GM19238 (cell line): ENCODE measurements around the gene PRG3.

Experiments used
- DNase-seq: peaks from one replicate; pipeline ENCODE4 v3.0.0; 2011; ENCODE audit warnings: low spot score; ENCODE audit not compliant: insufficient read length

The PRG3 gene, protein sequence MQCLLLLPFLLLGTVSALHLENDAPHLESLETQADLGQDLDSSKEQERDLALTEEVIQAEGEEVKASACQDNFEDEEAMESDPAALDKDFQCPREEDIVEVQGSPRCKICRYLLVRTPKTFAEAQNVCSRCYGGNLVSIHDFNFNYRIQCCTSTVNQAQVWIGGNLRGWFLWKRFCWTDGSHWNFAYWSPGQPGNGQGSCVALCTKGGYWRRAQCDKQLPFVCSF

DNA sequence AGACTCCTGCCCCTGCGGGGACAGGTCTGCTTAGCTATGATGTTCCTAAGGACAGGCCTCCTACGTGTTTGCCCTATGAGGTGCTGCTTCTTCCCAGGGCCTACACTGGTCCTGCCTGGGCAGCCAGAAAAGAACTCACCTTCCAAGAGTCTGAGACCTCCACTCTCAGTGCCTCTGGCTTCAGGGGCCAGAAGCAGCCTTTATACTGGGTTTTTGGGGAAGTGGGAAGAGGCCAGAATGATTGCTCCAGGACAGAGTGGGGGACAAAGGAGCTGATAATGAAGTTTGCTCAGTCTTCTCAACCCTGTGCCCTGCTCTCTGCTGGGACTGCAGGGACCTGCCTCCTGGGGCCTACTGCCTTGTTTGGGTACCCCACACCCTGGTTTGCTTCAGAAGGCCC, at the start of gene PRG3:
Gene PRG3, minus strand, starts transcription at position 176 of the 400 bp plus-strand sequence. CDS start 442 bp downstream, outside the sequence.
- no peak for DNase-seq

DNA sequence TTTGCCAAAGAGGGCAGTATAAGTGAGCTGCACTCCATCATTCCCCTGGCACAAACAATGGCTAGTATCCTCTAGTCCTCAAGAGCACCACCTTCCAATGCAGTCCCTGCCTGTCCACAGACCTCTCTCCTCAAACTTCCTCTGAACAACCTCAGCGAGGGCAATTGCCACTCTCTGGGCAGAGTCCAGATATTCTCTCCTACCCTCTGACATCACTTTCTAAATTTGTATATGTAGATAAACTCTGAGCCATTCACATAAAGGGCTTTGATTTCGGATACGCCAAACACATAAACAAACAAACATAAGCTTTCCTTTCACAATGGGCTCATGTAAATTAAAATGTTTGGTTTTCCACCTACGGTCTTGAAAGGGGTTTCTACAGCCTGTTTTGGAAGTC, 49.0 kb upstream of the PRG3 start:
- no peak for DNase-seq

DNA sequence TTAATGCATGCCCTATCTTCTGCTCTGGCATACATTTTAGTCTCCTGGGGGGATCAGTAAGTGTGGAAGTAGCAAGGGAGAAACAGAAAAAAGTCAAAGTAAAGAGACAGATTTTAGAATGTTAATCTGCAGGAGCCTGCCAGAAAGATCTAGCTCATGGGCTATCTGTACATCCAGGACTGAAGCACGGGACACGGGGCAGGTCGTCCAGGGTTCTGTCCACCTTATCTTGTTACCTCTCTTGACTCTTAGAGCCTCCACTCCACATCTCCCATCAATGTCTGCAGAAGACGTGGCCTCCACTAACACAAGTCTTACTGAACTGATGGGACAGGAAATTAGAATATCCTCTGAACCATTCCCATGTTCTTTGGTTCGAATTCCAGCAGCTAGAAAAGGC, 47.7 kb upstream of the PRG3 start:
- no peak for DNase-seq

DNA sequence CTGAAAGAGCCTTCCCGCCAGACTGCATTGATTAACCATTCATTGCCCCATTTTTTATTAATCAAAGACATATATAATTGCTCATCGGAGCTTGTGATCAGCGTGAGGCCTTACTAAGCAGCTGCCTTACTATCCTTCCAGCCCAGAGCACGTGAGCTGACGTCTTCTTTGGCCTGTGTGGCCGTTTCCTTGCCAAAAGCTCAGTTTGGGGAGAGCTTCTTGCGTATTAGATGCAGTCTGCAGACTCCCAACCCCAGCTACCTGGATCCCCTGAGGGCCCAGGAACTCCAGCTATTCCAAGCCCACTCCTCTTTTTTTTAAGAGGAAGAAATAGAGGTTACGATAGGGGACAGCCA, 46.8 kb upstream of the PRG3 start:
- no peak for DNase-seq

DNA sequence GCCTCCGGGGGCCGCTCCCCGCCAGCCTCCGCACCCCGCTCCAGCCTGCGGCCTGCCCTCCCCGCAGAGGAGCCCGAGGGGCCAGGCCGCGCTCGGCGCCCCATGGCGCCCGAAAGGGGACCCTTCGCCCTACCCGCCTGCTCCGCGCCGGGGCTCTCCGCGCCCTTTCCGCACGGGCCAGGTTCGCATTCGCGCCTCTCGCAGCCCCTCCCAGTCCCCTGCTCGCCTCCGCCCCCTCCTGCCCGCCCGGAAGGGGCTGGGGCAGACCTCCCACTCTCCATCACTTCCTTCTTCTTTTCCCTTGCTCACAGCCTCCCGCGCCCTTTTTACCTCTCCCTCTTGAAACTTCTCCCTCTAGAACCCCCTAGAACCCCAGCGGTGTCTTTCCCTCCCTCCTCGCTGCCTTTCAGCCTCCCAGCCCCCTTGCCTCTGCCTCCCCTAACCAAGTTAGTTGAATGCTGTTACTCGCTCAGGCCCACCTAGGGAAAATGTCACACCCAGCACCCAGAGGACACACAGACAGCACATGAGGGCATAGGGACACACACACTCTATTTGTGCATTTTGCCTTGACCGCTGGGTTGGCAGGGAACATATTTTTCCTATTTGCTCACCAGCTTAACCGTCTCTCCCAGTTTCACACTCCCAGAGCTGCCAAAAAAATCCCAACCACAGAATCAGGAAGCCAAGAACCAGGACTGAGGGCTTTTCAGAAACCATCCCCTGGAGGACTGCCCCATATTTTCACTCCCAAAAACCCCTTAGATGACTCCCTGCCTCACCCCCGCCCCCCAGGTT, 46.2 kb upstream of the PRG3 start, which contains the start of gene SLC43A3:
Gene SLC43A3, minus strand, starts transcription at position 193 of the 798 bp plus-strand sequence. CDS start 949 bp downstream, outside the sequence.
- DNase-seq = peak; percentile 58

DNA sequence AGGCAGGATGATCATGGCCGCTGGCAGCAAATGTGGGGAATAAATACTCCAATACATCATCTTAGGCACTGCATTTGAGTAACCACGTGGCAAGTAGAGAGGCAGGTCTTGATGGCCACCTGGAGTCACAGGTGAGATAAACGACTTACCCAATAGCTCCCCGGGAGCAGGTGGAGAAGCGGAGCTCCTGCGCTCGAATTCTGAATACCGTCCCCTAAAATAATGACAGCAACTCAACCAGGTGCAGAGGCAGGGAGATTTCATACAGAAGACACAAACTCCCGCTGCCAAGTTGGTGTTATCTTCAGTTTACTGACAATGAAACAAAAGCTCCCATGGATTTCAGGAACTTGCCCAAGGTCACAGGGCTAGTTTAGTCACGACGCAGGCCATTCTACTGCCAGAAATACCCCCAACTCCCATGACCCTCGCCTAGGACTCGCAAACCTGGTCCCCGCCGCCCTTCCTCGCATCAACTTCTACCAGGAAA, 45.5 kb upstream of the PRG3 start:
- DNase-seq = no peak

DNA sequence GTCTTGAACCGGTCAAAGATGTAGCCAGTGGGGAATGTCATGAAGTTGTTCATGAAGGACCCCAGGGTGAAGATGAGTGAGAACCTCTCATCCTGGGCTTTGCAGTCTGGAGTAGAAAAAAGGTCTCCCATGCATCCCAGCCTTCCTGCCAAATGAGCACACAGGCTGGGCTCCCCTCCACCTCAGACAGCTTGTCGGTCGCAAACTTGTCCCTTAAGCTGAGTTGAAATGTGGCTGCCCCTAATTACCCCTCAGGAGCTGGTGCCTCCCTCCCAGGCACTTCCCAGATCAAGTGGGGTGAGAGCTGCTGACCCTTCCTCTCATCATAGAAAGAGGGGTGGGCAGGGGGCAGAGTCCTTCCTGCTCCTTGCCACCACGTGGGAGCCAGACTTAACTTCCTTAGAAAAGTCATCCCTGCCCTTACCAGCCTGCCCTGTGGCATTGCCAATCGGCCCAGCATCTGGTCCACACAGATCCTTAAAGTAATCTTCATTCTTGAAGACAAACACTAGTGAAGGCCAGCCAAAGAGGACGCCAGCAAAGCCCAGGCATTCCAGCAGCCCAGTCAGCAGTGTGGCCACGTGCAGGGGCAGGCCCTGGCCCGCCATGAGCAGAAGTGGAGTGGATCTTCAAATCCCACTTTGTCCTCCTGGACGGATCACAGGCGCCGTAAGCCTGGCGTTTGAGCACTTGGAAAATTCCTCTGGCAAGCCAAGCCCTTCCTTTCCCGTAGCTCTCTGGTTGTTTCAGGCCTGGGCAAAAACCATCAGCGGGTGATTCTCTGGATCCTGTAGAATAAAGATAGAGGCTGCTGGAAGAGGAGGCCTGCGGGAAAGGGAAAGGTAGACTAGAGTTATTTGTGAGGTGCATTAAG, 44.9 kb upstream of the PRG3 start:
- DNase-seq = no peak

DNA sequence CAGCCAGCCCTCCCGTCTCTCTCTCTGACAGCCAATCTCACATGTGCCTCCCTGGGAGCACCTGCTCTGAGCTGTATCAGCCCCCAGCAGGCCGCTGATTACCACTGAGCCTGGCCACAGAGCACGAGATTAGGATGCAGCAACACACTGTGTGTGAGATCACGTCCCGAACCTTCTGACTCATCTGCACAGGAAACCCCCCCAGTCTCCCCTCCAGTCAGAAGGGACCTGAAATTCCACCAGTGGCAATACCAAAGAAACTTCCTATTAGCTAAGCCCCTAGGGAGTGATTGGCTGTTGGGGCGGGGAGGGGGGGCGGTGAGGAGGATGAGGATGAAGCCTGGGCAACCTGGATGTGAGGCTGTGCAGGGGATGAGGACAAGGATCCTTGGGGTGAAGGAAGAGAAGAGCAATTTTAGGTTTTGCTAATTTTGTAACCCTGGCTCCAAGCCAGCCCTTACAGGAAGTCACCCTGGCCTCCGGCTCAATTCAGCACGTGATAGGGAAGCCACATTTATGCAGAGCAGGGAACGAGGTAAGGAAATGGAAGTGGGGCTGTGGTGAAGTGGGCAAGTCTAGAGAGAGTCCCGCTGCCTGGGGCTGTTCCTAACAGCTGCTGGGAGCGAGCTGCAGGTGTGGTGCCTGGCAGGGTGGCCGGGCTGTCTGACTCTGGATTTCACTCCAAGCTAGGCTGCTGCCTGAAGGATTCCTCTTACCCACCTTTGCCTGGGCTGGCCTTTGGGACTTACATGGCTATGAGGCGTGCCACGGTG, 44.0 kb upstream of the PRG3 start:
- peak; percentile 75 for DNase-seq

DNA sequence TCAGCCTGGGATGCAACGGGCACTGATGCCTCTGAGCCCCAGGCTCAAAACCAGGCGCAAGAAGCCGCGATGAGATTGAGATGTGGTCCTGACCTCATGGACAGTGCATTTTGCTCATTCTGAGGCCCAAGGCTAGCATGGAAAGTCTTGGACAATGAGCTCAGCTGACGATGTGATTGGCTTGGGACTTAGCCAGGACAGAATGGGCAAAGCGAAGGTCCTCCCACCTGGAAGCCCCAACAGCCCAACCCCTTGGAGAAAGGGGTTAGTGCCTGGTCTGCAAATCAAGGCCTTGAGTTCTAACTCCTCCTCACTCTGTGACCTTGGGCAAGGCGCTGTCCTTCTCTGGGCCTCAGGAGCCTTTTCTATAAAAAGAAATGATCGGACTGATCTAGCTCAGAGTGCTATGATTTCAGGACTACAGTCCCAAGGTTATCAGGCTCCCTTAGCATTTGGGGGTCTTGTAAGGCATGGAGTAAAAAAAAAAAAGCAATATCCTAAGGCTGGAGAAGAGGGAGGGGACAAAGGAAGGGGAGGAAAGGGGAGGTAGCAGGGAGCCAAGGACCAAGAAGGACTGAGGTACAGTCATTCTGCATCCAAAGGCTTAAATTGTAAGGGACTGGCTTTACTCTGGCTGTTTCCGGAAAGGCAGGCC, 43.3 kb upstream of the PRG3 start:
- no peak for DNase-seq

DNA sequence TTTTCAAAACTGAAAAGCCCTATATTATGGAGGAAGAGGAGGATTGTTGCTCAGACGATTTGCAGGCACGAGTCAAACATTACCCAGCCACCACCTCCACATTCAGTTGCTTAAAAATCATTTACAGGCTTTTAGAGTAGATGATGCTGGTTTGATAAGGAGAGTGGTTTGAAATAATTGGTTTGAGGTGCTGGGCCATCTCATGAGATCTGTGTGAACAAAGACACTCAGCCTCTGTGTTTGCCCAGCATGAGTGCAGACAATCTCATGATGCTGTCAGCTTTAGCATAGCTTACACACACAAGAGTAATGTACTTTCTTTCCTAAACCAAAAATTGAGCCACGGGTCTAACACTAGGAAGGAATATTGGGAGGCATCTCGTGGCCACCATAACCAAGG, 41.7 kb upstream of the PRG3 start:
- no peak for DNase-seq

DNA sequence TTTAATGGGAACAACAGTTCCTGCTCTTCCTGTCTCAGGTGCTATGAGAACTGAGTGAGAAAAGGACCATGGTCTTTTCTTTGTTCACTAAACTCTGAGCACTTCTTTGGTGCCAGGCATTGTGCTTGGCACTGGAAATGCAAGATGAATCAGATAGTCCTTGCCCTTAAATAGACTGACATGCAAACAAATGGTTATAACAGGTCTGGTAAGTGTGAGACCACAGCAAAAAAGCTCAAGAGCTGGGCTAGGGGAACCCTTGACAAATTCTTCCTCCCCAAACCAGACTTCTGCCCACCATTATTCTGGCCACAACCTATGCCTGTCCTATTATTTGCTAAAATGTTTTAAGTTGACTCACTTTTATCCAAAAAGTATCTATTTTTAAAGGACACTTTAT, 40.9 kb upstream of the PRG3 start:
- no peak for DNase-seq

DNA sequence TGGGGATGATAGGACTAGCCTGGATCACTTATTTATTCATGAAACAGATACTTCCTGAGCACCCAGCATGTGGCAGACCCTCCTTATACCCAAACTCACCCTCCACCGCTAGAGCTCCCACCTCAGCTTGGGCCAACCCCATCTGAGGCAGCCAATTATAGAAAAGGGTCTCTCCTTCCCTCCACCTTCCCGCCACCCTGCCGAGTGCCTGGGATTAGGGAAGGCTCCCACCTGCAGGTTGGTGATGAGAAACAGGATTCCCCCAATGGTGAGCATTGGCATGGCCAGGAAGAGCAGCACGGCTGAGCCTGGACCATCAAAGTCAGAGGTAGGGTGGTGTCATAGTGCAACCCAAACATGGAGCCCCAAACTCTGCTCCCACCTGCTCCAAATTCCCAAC, 40.1 kb upstream of the PRG3 start:
- no peak for DNase-seq

DNA sequence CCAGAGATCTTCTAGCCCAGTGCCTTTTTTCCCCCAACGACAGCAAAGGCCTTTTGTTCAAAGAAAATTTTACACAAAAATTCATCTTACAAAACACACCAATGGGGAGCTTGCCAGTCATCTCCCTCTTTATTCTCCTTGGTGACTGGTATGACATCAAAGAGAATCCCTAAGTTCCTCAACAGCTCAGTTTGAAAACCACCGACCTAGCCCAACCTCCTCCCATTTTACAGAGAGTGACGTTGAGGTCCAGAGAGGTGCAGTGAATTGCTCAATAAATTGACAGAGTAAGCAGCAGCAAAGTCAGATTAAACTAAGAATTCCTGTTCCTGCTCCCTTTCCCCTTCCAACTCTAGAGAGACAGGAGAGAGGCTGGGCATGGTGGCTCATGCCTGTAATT, 38.2 kb upstream of the PRG3 start:
- no peak for DNase-seq

DNA sequence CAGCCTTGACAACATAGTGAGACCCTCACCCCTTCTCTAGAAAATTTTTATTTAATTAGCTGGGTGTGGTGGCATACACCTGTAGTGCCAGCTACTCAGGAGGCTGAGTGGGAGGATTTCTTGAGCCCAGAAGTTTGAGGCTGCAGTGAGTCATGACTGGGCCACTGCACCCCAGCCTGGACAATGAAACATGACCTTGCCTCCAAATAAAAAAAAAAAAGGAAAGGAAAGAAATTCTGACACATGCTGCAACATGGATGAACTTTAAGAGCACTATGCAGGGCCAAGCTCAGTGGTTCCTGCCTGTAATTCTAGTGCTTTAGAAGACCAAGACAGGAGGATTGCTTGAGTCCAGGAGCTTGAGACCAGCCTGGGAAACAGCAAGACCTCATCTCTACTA, 37.2 kb upstream of the PRG3 start:
- no peak for DNase-seq

DNA sequence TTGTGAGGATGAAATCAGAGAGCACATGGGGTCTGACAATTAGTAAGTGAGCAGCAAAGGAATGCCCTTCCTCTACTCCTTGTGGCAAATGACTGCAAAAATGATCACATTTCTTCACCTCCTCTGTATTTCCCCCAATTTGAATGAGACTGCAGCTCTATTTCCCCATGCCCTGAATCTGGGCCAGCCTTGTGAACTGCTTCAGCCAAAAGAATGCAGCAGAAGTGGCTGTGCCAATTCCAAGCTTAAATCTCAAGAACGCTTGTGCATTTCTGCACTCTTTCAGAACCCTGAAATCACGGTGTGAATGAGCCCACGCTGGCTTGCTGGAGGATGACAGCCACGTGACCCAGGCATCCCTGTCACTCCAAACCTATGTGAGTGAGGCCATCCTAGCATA, 36.1 kb upstream of the PRG3 start:
- no peak for DNase-seq

DNA sequence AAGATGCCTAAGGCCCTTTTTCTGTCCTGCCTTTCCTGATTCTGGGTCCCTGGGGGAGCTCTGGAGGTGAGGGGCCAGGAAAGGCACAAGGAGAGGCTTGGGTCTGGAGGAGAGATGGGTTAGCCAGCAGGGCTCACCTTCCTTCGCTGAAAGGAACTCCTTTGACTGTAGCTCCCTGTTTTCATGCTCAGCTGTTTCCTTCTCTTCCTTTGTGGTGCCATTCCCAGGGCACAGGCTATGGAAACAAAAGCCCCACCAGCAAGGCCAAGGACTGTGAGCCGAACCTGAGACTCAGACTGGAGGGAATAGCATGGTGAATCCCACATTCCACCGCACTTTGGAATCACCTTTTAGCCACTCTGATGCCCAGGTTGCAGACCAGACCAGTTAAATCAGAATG, 35.5 kb upstream of the PRG3 start:
- no peak for DNase-seq

DNA sequence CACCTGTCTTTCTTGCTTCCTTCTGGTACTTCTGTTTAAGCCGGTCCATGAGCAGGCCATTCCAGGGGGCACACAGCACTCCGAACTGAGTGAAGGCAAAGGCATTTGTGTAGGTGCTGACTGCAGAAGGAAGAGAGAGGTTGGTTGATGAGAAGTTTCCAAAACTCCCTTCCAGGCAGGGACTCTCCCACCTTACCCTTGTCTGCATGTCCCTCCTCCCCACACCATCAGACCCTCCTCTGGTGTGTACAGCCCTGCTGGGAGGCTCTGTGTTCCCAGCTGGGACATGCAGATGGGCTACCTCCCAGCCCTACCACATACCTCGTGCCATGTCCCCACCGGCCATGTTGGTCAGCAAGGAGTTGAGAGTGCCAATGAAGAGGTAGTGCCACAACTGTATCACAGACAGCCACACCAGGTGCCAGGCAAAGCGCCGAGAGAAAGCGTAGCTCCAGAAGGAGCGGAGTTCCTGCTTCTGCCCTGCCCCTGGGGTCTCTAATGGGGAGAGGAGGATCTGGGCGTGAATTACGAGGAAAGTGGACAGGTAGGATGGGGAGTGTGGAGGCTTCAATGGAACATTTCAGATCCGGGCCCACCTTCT, 33.8 kb upstream of the PRG3 start:
- DNase-seq = no peak

DNA sequence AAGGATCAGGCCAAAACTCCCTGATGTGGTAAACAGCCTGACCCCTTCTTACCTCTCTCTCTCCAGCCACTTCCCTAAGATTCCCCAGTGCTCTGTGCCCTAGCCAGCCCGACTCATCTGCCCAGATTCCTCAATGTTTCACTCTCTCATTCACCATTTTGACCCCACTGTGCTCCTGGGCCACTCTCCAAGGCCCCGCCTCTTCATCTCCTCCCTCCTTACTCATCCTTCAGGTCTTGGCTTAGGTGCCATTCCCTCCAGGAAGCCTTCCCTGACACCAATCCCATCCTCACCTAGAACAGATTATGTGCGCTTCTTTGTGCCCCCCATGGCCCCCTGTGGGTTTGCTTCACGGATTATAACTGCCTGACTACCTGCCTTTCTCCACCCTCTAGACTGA, 32.7 kb upstream of the PRG3 start:
- DNase-seq = no peak

DNA sequence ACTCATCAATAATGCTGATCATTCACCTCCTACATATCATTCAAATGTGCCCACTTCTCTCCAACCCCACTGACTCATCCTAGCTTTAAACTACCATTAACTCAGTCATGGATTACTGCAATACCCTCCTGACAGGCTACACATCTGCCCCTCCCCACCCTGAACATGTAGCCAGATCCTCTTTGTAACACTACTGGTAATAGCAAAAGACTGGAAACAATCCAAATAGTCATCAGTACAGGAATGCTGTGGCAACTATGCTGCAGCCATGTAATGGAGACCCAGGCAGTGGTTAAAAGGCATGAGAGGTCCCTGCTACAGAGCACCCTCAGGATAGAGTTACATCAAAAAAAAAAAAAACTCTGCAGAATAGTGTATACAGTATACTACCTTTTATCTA, 29.3 kb upstream of the PRG3 start:
- DNase-seq = no peak
